IMR-90 (cell line): ENCODE data around the gene FGD3. TPM values are rescaled to one million over a fixed set of nuclear protein-coding genes. Genes with fewer than 3 reads are reported as not detected.

Experiments
- ATAC-seq: fragments of 200-7000 bp; cut with Tn5 transposase; 2 replicates; pipeline ENCODE4 v1.9.1; 2020; ENCODE audit warnings: low read depth, mild to moderate bottlenecking, moderate library complexity
- BruUV-seq: library from RNA; stranded (reverse); fragments of 400-500 nt; replicated peaks from 2 replicates; lab custom pipeline; 2021; lab: Mats Ljungman, UMichigan
- CTCF ChIA-PET: fragments of 300-600 bp; formaldehyde crosslinking; extraction: SDS; loops from one replicate; lab custom pipeline; 2021; ENCODE audit warnings: antibody characterized with exemption; lab: Yijun Ruan, JAX
- POLR2A ChIA-PET: fragments of 300-600 bp; sonication (Branson Sonifier 250); formaldehyde crosslinking; loops from one replicate; lab custom pipeline; 2022; ENCODE audit warnings: antibody characterized with exemption; ENCODE audit not compliant: unreplicated experiment; lab: Charles Lee
- DNase-seq: peaks from one replicate; pipeline ENCODE4 v3.0.0; 2013
- H2AFZ ChIP-seq: replicated peaks from 2 replicates; pipeline ENCODE3; 2013; ENCODE audit warnings: low read length, mild to moderate bottlenecking; ENCODE audit not compliant: poor library complexity
- H2AK5ac ChIP-seq: 2 replicates; pipeline ENCODE4 v1.6.1; 2013; ENCODE audit warnings: low read depth, low read length, inconsistent platforms
- H2AK9ac ChIP-seq: replicated peaks from 2 replicates; pipeline ENCODE3; 2013; ENCODE audit warnings: mild to moderate bottlenecking, low read depth, low read length, moderate library complexity; ENCODE audit not compliant: poor library complexity
- H2BK120ac ChIP-seq: 2 replicates; pipeline ENCODE4 v1.6.1; 2013; ENCODE audit warnings: low read depth, low read length, inconsistent platforms
- H2BK15ac ChIP-seq: 3 replicates; pipeline ENCODE4 v1.6.1; 2013; ENCODE audit warnings: low read depth, low read length, inconsistent platforms
- H2BK20ac ChIP-seq: 2 replicates; pipeline ENCODE4 v1.6.1; 2013; ENCODE audit warnings: low read depth, mild to moderate bottlenecking, inconsistent platforms, low read length, moderate library complexity
- H2BK5ac ChIP-seq: 2 replicates; pipeline ENCODE4 v1.6.1; 2013; ENCODE audit warnings: mild to moderate bottlenecking, low read depth, low read length, inconsistent platforms; ENCODE audit not compliant: poor library complexity, severe bottlenecking
- H3K14ac ChIP-seq: replicated peaks from 2 replicates; pipeline ENCODE4 v1.6.1; 2013; ENCODE audit warnings: low read depth, low read length, inconsistent platforms
- H3K18ac ChIP-seq: 2 replicates; pipeline ENCODE4 v1.6.1; 2013; ENCODE audit warnings: low read depth, low read length, control low read depth
- H3K23ac ChIP-seq: 2 replicates; pipeline ENCODE4 v1.6.1; 2013; ENCODE audit warnings: low read depth, low read length, inconsistent platforms
- H3K27ac ChIP-seq: 2 replicates; pipeline ENCODE4 v1.5.1; 2013; ENCODE audit warnings: mild to moderate bottlenecking, control low read depth, low read length; ENCODE audit not compliant: insufficient read depth
- H3K27me3 ChIP-seq: 2 replicates; pipeline ENCODE4 v1.6.1; 2013; ENCODE audit warnings: low read length; ENCODE audit not compliant: control insufficient read depth, insufficient read depth
- H3K36me3 ChIP-seq: 2 replicates; pipeline ENCODE4 v1.6.1; 2013; ENCODE audit warnings: low read length, mixed read lengths; ENCODE audit not compliant: control insufficient read depth, insufficient read depth
- H3K4ac ChIP-seq: 2 replicates; pipeline ENCODE4 v1.6.1; 2013; ENCODE audit warnings: low read depth, low read length, inconsistent platforms
- H3K4me1 ChIP-seq: 2 replicates; pipeline ENCODE4 v1.6.1; 2013; ENCODE audit warnings: low read length, mixed read lengths; ENCODE audit not compliant: control insufficient read depth, insufficient read depth
- H3K4me2 ChIP-seq: 2 replicates; pipeline ENCODE4 v1.6.1; 2013; ENCODE audit warnings: low read depth, mild to moderate bottlenecking, control low read depth, low read length, moderate library complexity
- H3K4me3 ChIP-seq: 2 replicates; pipeline ENCODE4 v1.5.1; 2013; ENCODE audit warnings: low read depth, mild to moderate bottlenecking, control low read depth, low read length, moderate library complexity; ENCODE audit not compliant: insufficient read depth
- H3K56ac ChIP-seq: 2 replicates; pipeline ENCODE4 v1.6.1; 2013; ENCODE audit warnings: low read length, inconsistent platforms; ENCODE audit not compliant: insufficient read depth; ENCODE audit errors: extremely low read depth
- H3K79me1 ChIP-seq, 2 experiments: 2 replicates each; pipeline ENCODE4 v1.6.1; 2013; ENCODE audit warnings: low read length in 2 of 2, inconsistent platforms in 1 of 2, low read depth in 1 of 2
- H3K9ac ChIP-seq: 2 replicates; pipeline ENCODE4 v1.6.1; 2013; ENCODE audit warnings: low read depth, low read length, control low read depth
- H3K9me1 ChIP-seq: 2 replicates; pipeline ENCODE4 v1.6.1; 2013; ENCODE audit warnings: low read length, inconsistent platforms; ENCODE audit not compliant: insufficient read depth
- H3K9me3 ChIP-seq: 2 replicates; pipeline ENCODE4 v1.6.1; 2013; ENCODE audit warnings: low read length; ENCODE audit not compliant: control insufficient read depth, insufficient read depth
- H4K20me1 ChIP-seq: 2 replicates; pipeline ENCODE4 v1.6.1; 2013; ENCODE audit warnings: low read length, inconsistent platforms; ENCODE audit not compliant: insufficient read depth
- H4K5ac ChIP-seq: 2 replicates; pipeline ENCODE4 v1.6.1; 2013; ENCODE audit warnings: mild to moderate bottlenecking, low read depth, low read length, control low read depth
- H4K8ac ChIP-seq, 2 experiments: 2 replicates each; pipeline ENCODE4 v1.6.1; 2013; ENCODE audit warnings: low read depth in 2 of 2, low read length in 2 of 2, control low read depth in 1 of 2, inconsistent platforms in 1 of 2
- H4K91ac ChIP-seq: 2 replicates; pipeline ENCODE4 v1.6.1; 2013; ENCODE audit warnings: low read depth, low read length, inconsistent platforms; ENCODE audit not compliant: insufficient read depth
- CHD1 ChIP-seq: IDR thresholded peaks from 2 replicates; pipeline ENCODE4 v1.6.1; 2012; ENCODE audit warnings: low read depth, low read length, improper control_type of control experiment
- USF2 ChIP-seq: fragments of 150-350 bp; IDR thresholded peaks from 2 replicates; pipeline ENCODE4 v1.6.1; 2017; ENCODE audit warnings: mild to moderate bottlenecking, antibody characterized with exemption, low read length, low read depth
- WGBS, 2 experiments: methylation state at CpG; one replicate each; pipeline versions ENCODE4 v1.1.5 to v1.1.7; 2013; ENCODE audit warnings: missing lambda C conversion rate in 2 of 2; ENCODE audit not compliant: insufficient read length in 1 of 2; ENCODE audit errors: extremely low coverage in 2 of 2; 5-methylcytosine and 5-hydroxymethylcytosine counted together
- dilution Hi-C: fragments of 300-500 bp; cut with HindIII; formaldehyde crosslinking; loops from one replicate; pipeline ENCODE4 v1.14.3; 2018; ENCODE audit warnings: low sequenced_read_pairs; ENCODE audit not compliant: unreplicated experiment
- in situ Hi-C: fragments of 300-500 bp; cut with MboI; formaldehyde crosslinking; loops from 3 replicates; pipeline ENCODE4 v1.14.3; 2019; ENCODE audit warnings: low sequenced_read_pairs, inconsistent platforms, mixed read lengths
- intact Hi-C: fragments of 100-400 bp; cut with micrococcal nuclease; formaldehyde crosslinking; loops from 2 replicates; pipeline ENCODE4 v1.10.0; 2022
- polyA plus RNA-seq, 3 experiments: library from polyadenylated mRNA; depleted of rRNA; stranded (reverse); fragments of >200 nt; gene quantifications; 2 replicates each; pipeline ENCODE4 v1.2.3, GENCODE V29; 2012; ENCODE audit warnings: low replicate concordance in 1 of 3
- total RNA-seq: library from RNA; depleted of rRNA; stranded (reverse); fragments of >200 nt; gene quantifications from 2 replicates; pipeline ENCODE4 v1.2.3, GENCODE V29; 2012

The FGD3 gene
- total and polyA plus RNA-seq, 2 of the 4 experiments (the other 2 are of a cell fraction) = not detected

- DNase-seq = no peak
- Histone ChIP-seq H3K27me3 (peaks cover 4% of the 10 kb centered on the region), H2BK20ac (no peak overlapping the region), H2BK15ac (no peak overlapping the region), H3K4me3 (no peak overlapping the region), H3K27ac (no peak overlapping the region), H3K18ac (no peak overlapping the region), H4K91ac (no peak overlapping the region), H2AFZ (peak overlapping the region; percentile 15), H2AK9ac (no peak overlapping the region), H3K14ac (no peak overlapping the region), H3K23ac (no peak overlapping the region), H2BK120ac (no peak overlapping the region), H4K8ac (no peak overlapping the region), H3K4ac (no peak overlapping the region), H3K4me1 (no peaks in the 10 kb centered on the region), H4K20me1 (no peaks in the 10 kb centered on the region), H3K9ac (no peak overlapping the region), H3K79me1 (no peaks in the 10 kb centered on the region), H3K4me2 (no peak overlapping the region), H2BK5ac (no peak overlapping the region), H4K5ac (no peak overlapping the region), H3K36me3 (no peaks in the 10 kb centered on the region), H3K9me1 (no peaks in the 10 kb centered on the region), H3K56ac (no peak overlapping the region), H2AK5ac (no peak overlapping the region), H3K9me3 (no peaks in the 10 kb centered on the region)
- in situ Hi-C loops = no loop called here
- BruUV-seq = no TSS peak
- CTCF ChIA-PET = interaction anchor here (0.6 to 1.3 kb wide), 2 partner anchors 11 to 16 kb away, joined by 3 read pairs; no protein-coding TSS in a partner anchor
- no peak for ATAC-seq
- TF ChIP-seq CHD1 (no peak), USF2 (no peak)
- POLR2A ChIA-PET = interaction anchor here (0.5 kb wide), 1 partner anchor 94 kb away, joined by 3 read pairs; no protein-coding TSS in a partner anchor
- dilution Hi-C loops = no loop called here
- 54% methylated on average over 2 of the region's 8 CpGs; no CpG with 5 or more reads in 1 of the 2 experiments for WGBS, 2 experiments
- intact Hi-C loops = no loop called here
Measured at GRCh38 chr9:93025736-93026135, 78.4 kb downstream of the FGD3 start.
